Gastrocnemius medialis (tissue), 4 donors: ENCODE measurements around the gene JMY.

ENCODE experiments used
- POLR2A ChIP-seq, 2 donors: fragments of 450-650 bp; IDR thresholded peaks; one replicate each; pipeline ENCODE4 v1.6.1; 2017; ENCODE audit warnings: antibody characterized with exemption in 2 of 2, mild to moderate bottlenecking in 2 of 2, moderate library complexity in 2 of 2
- TF ChIP-seq, protein P1 (sequence below), 5 experiments: fragments of 450-650 bp in 3 of 5; fragments of 200-600 bp in 2 of 5; sonication (generic) in 2 of 5; IDR thresholded peaks in 4 of 5; conservative IDR thresholded peaks in 1 of 5; 1 replicate in 4 of 5; 2 replicates in 1 of 5; pipeline ENCODE4 v1.5.1; 2016 to 2019; ENCODE audit warnings: antibody characterized with exemption in 5 of 5, mild to moderate bottlenecking in 3 of 5, moderate library complexity in 3 of 5

DNA sequence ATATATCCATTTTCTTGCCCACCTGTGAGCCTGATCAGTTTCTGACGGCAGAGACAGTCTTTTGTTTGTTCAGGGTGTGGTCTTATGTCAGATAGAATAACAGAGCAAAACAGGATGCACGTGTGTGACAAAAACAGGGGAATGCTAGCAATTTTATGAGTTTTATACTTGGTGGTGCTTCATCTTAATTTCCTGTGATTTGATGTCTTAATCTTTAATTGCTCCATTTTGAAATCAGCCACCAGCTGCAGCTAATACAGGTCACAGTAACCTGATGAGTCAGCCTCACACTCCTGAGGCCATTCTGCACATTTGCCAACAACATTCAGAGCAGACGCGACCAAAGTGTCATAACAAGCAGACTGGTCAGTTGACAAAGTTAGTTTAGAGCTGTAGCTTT, 42.3 kb upstream of the JMY start:
- TF ChIP-seq, protein P1, sequence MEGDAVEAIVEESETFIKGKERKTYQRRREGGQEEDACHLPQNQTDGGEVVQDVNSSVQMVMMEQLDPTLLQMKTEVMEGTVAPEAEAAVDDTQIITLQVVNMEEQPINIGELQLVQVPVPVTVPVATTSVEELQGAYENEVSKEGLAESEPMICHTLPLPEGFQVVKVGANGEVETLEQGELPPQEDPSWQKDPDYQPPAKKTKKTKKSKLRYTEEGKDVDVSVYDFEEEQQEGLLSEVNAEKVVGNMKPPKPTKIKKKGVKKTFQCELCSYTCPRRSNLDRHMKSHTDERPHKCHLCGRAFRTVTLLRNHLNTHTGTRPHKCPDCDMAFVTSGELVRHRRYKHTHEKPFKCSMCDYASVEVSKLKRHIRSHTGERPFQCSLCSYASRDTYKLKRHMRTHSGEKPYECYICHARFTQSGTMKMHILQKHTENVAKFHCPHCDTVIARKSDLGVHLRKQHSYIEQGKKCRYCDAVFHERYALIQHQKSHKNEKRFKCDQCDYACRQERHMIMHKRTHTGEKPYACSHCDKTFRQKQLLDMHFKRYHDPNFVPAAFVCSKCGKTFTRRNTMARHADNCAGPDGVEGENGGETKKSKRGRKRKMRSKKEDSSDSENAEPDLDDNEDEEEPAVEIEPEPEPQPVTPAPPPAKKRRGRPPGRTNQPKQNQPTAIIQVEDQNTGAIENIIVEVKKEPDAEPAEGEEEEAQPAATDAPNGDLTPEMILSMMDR (IDR thresholded peaks at IDR 0.05 in 4 of 5, conservative IDR thresholded peaks at IDR 0.05 in 1 of 5): no peak
- no peak for TF ChIP-seq POLR2A (IDR thresholded peaks at IDR 0.05)
